NCI-H748 (cell line): ENCODE results near the gene RCOR3.
A peak's percentile ranks its signal among the peaks of the same experiment; 100 is the strongest.
"Not testable (repeated sequence)": the region's sequence is repeated elsewhere in the genome, so short reads cannot be mapped to it uniquely, and the experiment has no call there.

Source experiments
- DNase-seq: peaks from one replicate; lab custom pipeline; 2025; ENCODE audit not compliant: unreplicated experiment; lab: John Stamatoyannopoulos, UW

RCOR3 gene

GRCh38 chr1:211339631-211340041 lies 80.5 kb downstream of the RCOR3 start:
- no peak for DNase-seq

GRCh38 chr1:211340622-211341507 lies 81.7 kb downstream of the RCOR3 start:
- DNase-seq = no peak

- no peak for DNase-seq
These were observed 82.8 kb downstream of the RCOR3 start for GRCh38 chr1:211341999-211342398.

- no peak for DNase-seq
These were observed 84.4 kb downstream of the RCOR3 start for GRCh38 chr1:211343607-211344006.

- no peak for DNase-seq
These were observed 85.0 kb downstream of the RCOR3 start for GRCh38 chr1:211344152-211344618.

DNA sequence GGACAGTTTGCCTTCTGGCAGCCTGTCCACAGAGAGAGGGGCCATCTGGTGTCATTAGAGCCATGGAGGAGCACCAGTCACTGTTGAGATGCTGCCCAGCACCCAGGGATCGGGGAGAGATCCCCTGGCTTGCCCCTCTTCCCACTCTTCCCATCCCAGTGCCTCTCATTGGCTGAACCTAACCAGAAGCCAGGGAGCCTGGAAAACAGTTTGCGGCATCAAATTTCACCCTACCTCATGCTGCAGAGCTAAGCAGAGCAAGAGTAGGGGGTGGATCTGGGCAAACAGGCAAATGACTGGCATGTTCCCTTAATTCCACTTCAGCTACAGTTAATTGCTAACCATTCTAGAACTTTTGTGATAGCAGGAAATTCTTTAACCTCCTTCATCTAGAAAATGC lies 86.6 kb downstream of the RCOR3 start:
- peak; percentile 32 for DNase-seq

DNA sequence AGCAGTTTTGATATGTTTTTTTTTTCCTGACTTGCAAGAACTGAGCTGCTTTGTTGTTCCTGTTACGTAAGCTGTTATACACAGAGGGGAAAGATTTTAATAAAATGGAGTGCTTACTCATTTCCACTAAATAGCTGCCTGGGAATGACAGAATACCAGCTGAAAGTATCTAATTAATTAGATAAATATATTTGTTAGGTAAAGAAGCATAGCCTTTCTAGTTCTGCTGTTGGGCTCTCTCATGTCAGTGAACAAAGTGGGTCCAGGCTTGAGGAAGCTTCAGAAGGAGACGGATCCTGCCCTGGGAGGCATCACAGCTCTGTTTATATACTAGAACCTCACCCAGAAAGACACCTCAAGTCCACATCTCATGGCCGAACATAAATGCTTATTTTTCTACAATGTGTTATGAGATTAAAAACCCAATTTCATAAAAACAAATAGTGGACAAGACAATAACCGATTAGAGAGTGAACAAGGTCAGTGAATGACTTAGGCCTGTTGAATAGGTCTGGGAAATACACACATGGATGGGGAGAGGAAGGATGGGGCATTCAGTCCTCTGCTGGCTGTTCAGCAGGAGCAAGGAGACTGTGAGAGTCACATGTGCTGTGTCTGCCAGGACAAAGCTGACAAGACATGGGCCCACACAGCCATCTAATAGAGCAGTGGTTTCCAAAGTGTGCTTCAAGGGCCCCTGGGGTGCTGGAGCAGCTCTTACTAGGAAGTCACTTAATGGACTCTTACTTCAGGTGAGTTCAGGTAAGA lies 88.1 kb downstream of the RCOR3 start:
- DNase-seq = no peak

- DNase-seq = no peak
These were observed 89.4 kb downstream of the RCOR3 start for GRCh38 chr1:211348547-211348946.

- peak; percentile 3 for DNase-seq
These were observed 90.6 kb downstream of the RCOR3 start for GRCh38 chr1:211349741-211350140.

GRCh38 chr1:211352055-211352454 lies 92.9 kb downstream of the RCOR3 start:
- DNase-seq = not testable (repeated sequence)

- no peak for DNase-seq
These were observed 93.3 kb downstream of the RCOR3 start for GRCh38 chr1:211352465-211352864.

DNA sequence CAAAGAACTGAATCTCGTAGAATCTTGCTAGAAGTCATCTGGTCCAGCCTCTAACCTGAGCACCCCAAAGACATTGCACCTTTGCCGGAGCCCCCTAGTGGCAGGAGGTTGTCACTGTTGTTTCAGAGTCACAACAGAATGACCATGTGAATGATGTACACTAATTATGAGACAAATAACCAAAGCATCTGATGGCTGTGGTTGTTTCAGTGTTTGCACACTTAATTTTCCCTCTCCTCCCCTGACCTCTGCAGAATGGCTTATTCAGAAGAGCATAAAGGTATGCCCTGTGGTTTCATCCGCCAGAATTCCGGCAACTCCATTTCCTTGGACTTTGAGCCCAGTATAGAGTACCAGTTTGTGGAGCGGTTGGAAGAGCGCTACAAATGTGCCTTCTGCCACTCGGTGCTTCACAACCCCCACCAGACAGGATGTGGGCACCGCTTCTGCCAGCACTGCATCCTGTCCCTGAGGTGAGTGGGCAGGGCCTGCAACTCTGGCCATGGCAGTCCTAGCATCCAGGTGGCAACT lies 93.9 kb downstream of the RCOR3 start:
- DNase-seq = peak; percentile 50

- no peak for DNase-seq
These were observed 94.5 kb downstream of the RCOR3 start for GRCh38 chr1:211353562-211354212.

- DNase-seq = no peak
These were observed 96.7 kb downstream of the RCOR3 start for GRCh38 chr1:211355873-211356272.

GRCh38 chr1:211356723-211357407 lies 97.7 kb downstream of the RCOR3 start:
- no peak for DNase-seq

DNA sequence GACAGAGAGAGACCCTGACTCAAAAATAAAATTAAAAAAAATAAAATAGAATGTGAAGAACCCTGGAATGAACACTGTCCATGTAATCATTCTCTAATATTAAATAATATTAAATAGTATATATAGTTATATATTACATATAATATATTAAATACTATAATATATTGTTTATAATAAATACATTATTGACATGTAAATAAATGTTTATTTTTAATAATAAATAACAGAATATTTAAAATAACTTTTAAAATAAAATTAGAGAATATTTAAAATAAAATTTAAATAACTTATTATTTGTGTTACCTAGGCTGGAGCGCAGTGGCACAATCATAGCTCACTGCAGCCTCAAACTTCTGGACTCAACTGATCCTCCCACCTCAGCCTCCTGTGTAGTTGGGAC lies 99.5 kb downstream of the RCOR3 start:
- DNase-seq = no peak

- DNase-seq = no peak
These were observed 100.7 kb downstream of the RCOR3 start for GRCh38 chr1:211359876-211360275.

GRCh38 chr1:211361202-211361601 lies 102.0 kb downstream of the RCOR3 start:
- no peak for DNase-seq
